GM18519 (cell line): ENCODE data around the gene RNF213.
"Not testable (repeated sequence)": the region's sequence is repeated elsewhere in the genome, so short reads cannot be mapped to it uniquely, and the experiment has no call there.

Source experiments
- ATAC-seq: cut with Tn5 transposase; IDR thresholded peaks from one replicate; pipeline ENCODE4 v1.9.1; 2021; ENCODE audit warnings: mild to moderate bottlenecking, moderate library complexity; ENCODE audit not compliant: unreplicated experiment, low FRiP score

Gene RNF213

DNA sequence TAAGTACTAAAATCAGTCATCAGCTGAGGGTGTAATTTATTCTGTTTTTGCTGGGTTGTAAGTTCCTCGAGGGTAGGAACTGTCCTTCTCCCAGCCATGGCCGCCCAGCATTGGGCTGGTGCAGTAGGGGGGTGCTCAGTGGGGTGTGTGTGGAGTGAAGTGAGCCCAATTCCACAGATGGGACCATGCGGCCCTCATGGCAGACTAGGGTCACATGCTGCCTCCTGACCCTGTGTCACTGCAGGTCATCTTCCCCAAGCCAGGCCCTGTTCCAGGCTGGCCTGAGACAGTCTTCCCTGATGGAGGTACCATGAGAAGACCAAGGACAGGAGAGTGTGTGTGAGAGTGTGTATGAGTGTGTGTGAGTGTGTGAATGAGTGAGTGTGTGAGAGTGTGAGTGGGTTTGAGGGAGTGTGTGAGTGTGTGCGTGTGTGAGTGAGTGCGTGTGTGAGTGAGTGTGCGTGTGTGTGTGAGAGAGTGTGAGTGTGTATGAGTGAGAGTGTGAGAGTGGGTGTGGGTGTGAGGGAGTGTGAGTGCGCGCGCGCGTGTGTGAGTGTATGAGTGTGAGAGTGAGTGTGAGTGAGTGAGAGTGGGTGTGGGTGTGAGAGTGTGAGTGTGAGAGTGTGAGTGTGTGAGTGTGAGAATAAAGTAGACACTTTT, 36.7 kb upstream of the RNF213 start:
- no peak for ATAC-seq

DNA sequence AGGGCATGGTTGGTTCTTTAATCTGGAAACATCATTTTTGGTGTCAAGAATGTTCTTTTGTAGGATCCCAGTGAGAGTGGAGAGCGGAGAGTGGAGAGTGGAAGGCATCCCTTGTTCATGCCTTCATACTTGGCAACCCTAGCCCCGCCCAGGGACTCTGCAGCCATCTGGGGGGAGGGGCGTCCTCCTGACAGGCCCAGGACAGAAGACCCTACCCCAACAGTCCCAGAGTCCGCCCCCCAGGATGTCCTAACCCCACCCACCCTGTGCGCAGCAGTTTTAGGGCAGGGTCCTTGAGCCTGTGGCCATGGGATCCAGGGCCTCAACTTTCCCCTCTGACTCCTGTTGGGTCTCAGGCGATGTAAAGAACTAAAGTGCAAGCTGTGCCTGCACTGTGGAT, 36.0 kb upstream of the RNF213 start:
- no peak for ATAC-seq

GRCh38 chr17:80225230-80225629, 35.4 kb upstream of the RNF213 start:
- no peak for ATAC-seq

GRCh38 chr17:80227156-80227555, 33.5 kb upstream of the RNF213 start:
- ATAC-seq = no peak

DNA sequence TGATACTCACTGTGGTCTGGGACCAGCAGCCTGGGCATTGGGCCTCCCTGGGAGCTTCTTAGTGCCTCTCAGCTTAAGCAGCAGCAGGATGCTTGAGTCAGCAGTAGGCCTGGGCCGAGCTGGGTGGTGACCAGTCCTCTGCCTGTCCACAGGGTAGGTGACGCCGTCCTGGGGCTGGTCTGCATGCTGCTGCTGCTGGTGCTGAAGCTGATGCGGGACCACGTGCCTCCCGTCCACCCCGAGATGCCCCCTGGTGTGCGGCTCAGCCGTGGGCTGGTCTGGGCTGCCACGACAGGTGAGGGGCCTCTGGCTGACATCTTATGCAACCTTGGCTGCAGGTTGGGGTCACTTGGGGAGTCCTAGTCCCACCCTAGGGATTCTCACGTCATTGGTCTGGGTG, 33.0 kb upstream of the RNF213 start:
- no peak for ATAC-seq

GRCh38 chr17:80228477-80228876, 32.2 kb upstream of the RNF213 start:
- ATAC-seq = no peak

DNA sequence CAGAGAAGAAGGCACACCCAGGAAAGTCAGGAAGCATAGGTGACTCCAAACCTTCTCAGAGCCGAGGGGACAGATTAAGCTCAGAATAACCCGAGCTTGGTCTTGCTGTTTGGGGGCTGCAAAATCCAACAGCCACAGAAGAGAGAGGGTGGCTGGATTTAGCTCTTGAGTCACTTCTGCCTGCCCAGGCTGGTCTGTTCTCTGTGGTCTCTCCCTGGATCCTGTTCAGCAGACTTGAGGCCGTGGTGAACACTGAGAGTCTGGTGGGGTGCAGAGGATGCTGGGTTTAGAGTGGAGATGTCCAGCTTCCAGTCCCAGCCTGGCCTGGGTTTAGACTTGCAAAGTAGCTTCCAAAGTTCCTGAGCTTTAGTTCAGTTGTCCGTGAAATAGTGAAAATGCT, 31.6 kb upstream of the RNF213 start:
- no peak for ATAC-seq

DNA sequence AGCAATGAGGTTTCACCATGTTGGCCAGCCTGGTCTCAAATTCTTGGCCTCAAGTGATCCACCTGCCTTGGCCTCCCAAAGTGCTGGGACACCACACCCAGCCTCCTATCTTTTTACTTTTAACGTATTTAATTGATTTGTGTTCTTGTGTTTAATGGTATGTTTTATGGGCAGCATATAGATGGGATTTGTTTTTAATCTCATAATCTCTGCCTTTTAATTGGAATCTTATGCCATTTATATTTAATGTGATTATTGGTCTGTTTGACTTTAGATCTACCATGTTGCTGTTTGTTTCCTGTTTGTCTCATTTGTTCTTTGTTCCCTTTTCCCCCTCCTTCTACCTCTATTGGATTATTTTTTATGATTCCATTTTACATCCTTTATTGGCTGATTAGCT, 28.2 kb upstream of the RNF213 start:
- no peak for ATAC-seq

DNA sequence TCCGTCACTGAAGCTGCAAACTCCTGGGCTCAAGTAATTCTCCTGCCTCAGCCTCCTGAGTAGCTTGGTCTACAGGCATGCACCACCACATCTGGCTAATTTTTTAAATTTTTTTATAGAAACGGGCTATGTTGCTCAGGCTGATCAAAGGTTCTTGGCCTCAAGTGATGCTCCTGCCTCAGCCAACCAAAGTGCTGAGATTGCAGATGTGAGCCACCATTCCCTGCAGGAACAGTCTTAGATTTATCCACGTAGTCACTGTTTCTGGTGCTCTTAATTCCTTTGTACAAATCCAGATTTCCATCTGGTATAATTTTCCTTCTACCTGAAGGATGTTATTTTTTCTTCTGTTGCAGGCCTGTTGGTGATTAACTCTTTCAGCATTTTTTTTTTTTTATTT, 27.4 kb upstream of the RNF213 start:
- no peak for ATAC-seq

GRCh38 chr17:80236911-80237310, 23.7 kb upstream of the RNF213 start:
- no peak for ATAC-seq

DNA sequence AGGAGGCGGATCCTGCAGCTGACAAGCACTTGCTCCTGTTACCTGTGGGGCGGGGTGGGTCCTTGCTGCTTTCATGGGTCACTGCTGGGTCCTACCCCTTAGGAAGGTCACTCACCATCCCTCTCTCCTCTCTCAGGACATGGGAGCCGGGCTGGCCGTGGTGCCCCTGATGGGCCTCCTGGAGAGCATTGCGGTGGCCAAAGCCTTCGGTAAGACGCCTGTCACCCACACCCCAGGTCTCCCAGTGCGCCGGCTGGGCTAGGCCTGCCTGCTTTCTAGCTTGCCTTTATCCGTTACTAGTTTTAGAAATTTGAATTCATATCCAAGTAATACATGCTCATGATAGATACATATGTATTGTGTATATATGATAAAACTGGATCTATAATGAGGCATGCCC, 23.3 kb upstream of the RNF213 start:
- ATAC-seq = no peak

- no peak for ATAC-seq
Measured at GRCh38 chr17:80242505-80242904, 18.1 kb upstream of the RNF213 start.

DNA sequence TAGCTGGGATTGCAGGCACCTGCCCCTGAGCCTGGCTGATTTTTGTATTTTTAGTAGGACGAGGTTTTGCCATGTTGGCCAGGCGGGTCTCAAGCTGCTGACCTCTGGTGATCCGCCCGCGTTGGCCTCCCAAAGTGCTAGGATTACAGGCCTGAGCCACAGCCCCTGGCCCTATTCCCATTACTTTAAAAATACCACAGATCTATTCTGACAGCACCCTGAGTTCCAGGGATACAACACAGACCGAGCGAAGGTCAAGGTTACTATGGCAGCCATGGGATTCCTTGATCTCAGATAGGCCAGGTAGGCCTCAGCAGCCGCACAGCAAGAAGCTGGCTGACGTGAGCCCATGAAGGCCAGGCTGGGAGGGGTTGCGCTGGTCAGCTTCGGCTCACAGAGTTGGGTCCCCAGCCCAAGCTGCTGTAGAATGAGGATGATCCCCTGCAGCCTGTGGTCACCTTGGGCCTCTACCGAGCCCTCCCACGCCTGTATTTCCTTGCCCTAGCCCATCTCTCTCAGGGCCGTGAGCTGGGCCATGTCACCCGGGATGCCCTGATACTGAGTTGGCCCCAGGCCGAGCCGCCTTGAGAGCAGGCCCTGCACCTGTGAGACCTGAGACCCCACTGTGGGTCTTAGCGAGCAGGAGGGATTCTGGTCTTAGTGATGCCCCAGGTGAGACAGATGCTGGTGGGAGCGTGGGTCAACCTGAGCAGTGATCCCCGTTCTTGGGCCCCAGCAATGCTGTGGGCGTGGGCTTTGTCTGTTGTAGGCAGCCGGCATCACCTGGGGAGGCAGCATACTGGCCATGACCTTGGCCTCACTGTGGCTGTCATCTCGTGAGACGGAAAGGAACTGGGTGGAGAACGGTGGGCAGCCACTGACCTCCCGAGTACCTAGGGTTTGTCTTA, 16.9 kb upstream of the RNF213 start:
- ATAC-seq = no peak

GRCh38 chr17:80244448-80244847, 16.2 kb upstream of the RNF213 start:
- ATAC-seq = not testable (repeated sequence)

DNA sequence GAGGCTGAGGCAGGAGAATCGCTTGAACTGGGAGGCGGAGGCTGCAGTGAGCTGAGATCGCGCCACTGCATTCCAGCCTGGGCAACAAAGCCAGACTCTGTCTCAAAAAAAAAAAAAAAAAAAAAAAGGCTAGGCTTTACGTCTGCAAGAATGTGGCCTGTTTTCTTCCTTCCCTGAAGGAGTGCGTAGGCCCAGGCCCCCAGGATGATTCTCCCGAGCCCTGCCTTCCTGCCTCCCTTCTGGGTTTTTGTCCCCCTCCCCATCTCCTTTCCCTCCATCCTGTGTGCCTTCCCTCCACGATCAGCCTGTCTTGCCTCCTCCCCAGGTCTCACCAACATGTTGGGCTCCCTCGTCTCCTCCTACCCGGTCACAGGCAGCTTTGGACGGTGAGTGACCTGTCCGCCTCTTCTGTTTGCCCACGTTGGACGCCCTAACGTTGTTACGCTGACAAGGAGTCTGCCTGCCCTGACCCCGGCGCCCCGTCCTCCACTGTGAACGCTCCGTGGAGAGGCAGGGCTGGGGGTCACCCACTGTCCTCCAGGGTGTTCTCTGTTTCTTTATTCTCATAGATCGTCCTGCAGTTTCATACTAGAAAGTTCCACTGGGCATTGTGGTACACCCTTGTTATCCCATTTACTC, 15.7 kb upstream of the RNF213 start:
- no peak for ATAC-seq

GRCh38 chr17:80245566-80246265, 14.9 kb upstream of the RNF213 start:
- ATAC-seq = no peak

GRCh38 chr17:80246266-80246681, 14.4 kb upstream of the RNF213 start:
- ATAC-seq = no peak

DNA sequence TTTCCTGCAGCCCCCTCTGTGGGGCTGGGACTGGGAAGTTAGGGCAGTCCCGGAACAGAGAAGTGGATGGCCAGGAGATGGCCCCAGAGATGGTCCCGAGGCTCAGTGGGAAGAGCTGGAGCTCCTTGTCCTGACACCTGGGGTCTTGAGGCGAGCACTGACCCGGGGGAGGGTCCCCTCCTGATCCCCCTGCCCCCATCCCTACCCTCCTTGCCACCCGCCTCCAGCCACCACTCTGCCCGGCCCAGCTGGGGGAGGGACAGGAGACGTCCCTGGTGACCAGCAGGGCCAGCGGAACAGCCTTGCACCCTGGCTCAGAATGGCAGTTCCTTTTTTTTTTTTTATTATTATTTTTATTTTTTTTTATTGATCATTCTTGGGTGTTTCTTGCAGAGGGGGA, 13.9 kb upstream of the RNF213 start:
- no peak for ATAC-seq

GRCh38 chr17:80247561-80247960, 13.1 kb upstream of the RNF213 start:
- no peak for ATAC-seq

DNA sequence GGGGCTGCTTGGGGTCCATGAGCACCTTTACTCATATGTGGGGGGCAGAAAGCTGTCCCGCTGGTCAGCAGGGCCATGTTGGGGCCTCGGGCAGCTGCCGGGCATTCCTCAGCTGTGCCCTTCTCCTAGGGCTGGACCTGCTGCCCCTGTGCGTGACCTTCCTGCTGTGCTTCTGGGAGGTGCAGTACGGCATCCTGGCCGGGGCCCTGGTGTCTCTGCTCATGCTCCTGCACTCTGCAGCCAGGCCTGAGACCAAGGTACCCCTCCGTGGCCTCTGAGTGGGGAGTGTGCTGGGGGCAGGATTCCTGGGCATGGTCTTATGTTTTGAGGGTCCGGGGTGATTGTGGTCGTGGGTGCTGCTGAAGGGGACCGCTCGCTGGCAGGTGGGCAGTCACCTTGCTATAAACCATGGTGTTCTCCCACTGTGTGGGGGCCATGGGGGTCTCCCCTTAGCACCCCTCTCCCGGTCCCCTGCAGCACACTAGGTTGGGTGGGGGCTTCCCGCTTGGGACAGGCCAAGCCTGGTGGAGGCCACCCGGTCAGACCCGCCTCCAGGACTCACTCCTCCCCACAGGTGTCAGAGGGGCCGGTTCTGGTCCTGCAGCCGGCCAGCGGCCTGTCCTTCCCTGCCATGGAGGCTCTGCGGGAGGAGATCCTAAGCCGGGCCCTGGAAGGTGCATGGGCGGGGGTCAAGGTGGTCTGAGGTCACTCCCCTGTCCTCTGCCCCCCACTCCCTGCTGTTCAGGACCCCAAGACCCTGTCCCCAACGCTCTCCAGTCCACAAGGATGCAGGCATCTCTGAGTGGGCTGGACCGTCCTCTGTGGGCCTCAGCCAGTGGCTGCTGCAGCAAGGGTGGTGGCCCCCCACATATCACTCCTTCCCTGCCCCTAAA, 12.4 kb upstream of the RNF213 start:
- no peak for ATAC-seq
